Right hindlimb (tissue), 1 donor: ENCODE data around the gene GALNT17.
"Not testable (repeated sequence)": the region's sequence is repeated elsewhere in the genome, so short reads cannot be mapped to it uniquely, and the experiment has no call there.

Experiments used
- DNase-seq: peaks from one replicate; pipeline ENCODE4 v3.0.0-alpha.2; 2018

Gene GALNT17

GRCh38 chr7:71584256-71584655 lies 452.3 kb downstream of the GALNT17 start:
- DNase-seq: no peak

- DNase-seq: no peak
These were observed 459.9 kb downstream of the GALNT17 start for GRCh38 chr7:71591876-71592275.

- DNase-seq: not testable (repeated sequence)
These were observed 460.4 kb downstream of the GALNT17 start for GRCh38 chr7:71592388-71592787.

DNA sequence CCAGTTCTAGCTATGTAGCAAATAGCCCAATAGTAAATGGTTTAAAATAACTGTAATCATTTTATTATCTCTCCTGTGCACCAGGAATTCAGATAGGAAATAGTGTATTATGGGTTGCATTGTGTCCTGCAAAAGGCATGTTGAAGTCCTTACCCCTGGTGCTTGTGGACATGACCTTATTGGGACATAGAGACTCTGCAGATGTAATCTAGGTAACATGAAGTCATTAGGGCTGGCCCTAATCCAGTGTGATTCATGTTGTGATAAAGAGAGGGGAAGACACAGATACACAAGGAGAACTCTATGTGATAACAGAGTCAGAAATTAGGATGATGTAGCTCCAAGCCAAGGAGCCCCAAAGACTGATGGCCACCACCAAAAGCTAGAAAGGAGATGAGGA lies 462.8 kb downstream of the GALNT17 start:
- DNase-seq: no peak

GRCh38 chr7:71595176-71595575 lies 463.2 kb downstream of the GALNT17 start:
- DNase-seq: no peak

DNA sequence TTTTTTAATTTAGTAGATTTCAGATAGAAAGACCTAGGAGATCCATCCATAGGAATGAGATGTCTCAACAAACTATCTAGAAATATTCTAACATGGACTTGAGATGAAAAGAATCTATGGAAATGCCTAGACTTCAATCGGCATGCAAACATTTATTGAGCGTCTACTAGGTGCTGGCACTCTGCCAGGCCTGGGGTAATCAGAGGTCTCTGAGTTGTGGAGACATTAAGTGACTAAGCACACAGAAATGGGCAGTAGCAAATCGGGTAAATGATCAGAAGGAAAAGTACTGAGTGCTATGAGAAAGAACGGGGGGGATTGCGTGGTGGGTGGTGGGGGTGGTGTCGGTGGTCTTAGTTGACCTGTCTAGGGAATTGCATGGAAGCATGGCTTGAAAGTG lies 466.6 kb downstream of the GALNT17 start:
- DNase-seq: no peak

DNA sequence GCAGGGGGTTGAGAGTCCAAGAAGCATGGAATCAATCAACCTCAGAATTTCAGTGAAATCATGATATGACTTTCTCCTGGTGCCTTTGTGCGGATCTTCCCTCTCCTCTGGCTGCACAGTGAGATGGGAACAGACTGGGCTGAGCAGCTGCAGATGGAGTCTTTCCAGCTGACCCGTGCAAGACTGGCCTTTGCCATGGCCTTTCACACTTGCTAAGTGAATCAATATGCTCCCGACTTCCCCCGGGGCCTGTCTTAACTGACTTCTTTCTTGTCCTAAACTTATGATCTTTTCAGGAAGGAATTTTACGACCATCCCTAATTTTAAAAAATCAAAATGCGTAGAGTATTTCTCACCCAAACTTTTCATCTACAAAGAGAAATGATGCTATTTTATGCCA lies 469.9 kb downstream of the GALNT17 start:
- DNase-seq: peak; percentile 73

GRCh38 chr7:71604818-71605414 lies 473.0 kb downstream of the GALNT17 start:
- DNase-seq: no peak

DNA sequence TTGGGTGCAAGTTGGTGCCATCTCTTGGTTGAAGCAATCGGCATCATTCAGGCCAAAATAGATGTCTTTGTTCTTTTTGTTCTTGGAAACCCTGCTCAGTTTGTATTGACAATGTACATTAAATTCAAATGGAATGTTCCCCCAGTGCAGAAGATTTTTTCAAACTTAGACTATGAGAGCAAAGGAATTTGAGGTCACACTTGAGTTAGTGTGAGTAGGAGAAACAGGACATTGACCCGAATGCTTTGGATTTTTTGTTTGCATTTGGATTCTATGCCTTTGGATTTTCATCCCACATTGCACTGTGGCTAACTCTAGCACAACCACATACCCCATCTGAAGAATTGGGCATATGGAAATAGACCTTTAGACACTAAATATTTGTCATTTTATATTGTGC lies 480.0 kb downstream of the GALNT17 start:
- no peak for DNase-seq

- DNase-seq: peak; percentile 69
These were observed 481.0 kb downstream of the GALNT17 start for GRCh38 chr7:71612911-71613310.

DNA sequence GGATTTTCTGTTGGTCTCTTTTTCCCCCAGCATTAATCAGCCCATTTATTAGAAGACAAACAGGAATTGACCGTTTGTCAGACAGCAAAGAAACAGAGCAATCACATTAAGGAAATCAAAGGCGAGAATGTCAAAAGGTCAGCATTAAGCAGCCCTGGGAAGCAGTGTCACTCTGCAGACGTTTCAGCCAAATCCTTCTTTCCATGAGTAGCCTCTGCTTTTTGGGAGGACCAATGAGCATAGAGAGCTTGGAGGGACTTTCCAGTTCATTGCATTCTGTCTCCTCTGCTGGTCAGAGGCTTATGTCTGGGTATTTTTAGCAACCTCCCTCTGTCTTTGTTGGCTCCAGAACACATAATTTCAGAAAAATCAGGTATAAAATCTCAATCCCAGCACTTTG lies 481.4 kb downstream of the GALNT17 start:
- DNase-seq: peak; percentile 39

GRCh38 chr7:71615017-71615416 lies 483.1 kb downstream of the GALNT17 start:
- no peak for DNase-seq

- DNase-seq: no peak
These were observed 484.3 kb downstream of the GALNT17 start for GRCh38 chr7:71616217-71616616.

- DNase-seq: no peak
These were observed 486.3 kb downstream of the GALNT17 start for GRCh38 chr7:71618278-71618677.

DNA sequence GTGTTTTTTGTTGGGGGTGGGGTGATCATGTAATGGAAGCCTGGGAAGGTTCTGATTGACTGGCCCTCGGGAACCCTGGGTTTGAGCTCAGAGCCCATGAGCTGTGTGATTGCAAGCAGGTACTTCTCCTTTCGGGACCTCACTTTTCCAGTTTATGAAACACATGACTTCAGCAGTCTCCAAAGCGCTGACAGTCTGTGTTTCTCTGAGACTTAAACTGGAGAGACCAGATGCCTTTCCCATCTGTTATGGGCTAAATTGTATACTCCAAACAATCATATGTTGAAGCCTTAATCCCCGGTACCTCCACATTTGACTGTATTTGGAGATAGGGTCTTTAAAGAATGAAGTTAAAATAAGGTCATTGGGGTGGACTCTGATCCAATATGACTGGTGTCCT lies 493.6 kb downstream of the GALNT17 start:
- DNase-seq: no peak

- DNase-seq: no peak
These were observed 494.3 kb downstream of the GALNT17 start for GRCh38 chr7:71626206-71626605.

DNA sequence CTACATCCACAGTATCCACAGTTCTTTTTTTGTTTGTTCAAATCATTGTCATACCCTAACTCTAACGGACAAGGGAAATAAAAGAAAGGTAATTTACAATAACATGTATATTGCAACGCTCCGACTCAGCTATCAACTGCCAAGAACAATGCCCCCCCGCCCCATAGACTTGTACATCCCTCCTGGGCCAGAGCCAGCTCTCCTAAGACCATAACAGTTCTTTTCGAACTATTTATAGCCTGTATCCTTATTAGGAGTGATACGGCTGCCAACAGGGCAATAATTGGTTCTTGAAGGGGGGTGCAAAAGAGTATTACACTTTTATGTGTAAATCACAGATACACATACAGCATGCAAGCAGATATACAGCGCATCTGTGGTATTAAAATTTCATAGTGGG lies 495.7 kb downstream of the GALNT17 start:
- DNase-seq: no peak

DNA sequence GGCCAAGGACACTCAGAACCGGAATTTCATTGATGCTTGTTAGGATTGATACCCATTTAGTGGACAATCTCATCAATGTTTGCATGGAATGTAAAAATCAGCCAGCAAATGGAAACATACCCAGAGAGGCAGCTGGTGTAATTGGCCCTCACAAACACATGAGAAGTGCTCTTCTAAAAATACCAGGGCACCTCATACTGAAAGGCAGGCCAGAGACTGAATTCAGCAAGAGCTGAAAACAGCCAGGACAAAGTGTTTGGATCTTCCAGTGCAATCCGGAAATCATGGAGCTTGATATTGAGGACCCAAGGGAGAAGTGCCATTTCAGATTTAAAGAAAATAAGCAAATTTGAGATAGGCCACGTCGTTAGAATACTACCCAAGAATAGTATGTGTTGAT lies 498.6 kb downstream of the GALNT17 start:
- DNase-seq: no peak

- peak; percentile 65 for DNase-seq
These were observed 501.6 kb downstream of the GALNT17 start for GRCh38 chr7:71633551-71634008.

- DNase-seq: not testable (repeated sequence)
These were observed 503.9 kb downstream of the GALNT17 start for GRCh38 chr7:71635849-71636248.

DNA sequence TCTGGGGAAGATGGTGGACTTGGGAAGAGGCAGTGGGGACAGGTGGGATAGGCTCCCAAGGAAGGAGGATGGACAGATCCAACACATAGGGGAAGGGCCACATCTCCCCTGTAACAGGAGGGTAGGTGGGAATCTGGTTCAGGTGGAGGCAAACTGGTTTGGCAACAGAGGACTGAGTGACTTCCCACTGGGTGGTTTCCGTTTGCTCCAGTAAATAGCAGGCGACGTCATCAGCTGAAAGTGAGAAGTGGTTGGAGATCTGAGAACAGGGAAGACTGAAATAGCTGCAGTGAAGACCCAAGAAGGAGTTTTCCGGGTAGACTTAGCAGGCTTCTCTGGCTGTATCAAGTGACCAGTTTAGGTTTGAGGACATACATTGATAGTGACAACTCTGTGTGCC lies 504.4 kb downstream of the GALNT17 start:
- peak; percentile 30 for DNase-seq

GRCh38 chr7:71637578-71637977 lies 505.6 kb downstream of the GALNT17 start:
- DNase-seq: no peak

GRCh38 chr7:71638108-71638507 lies 506.2 kb downstream of the GALNT17 start:
- DNase-seq: no peak

DNA sequence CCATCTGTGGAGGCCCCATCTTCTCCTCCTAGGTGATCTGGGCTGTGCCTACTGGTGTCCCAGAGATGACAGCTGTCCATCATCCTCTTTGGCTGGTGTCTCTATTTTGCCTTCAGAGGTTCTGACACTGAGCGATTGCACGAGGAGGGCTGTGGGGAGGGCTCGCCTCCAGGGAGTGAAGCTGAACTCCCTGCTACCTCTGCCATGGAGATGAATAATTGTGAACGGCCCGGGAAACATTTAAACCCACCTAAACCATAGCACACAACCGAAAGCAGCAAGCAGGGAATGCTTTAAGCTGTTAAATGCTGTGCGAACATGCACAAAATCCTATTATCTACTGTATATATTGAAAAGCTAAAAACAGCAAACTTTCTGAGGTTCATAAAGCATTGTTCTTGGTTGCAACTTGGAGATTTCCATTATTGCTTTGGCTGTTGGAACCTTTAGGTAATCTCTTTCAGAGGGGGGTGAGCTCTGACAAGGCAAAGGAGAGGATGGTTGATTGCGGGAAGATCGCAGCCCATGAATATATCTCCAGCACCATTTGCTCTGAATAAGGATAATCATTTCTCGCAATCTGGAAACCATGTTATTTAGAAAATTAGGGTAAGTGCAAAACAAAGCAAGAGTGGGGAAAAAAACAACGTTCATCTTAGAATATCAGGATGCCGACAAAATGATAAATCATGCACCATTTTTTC lies 507.6 kb downstream of the GALNT17 start:
- DNase-seq: no peak

GRCh38 chr7:71643031-71643430 lies 511.1 kb downstream of the GALNT17 start:
- not testable (repeated sequence) for DNase-seq
